Lung (tissue), 12 donors: Measurements from ENCODE around the gene NISCH. TPM values are rescaled to one million over a fixed set of nuclear protein-coding genes. Genes with fewer than 3 reads are reported as not detected.

Experiments
- ATAC-seq: fragments of 200-7000 bp; cut with Tn5 transposase; one replicate; pipeline ENCODE4 v1.9.1; 2020; ENCODE audit warnings: moderate number of reproducible peaks; ENCODE audit not compliant: insufficient read depth, low FRiP score
- DNase-seq, 3 donors: peaks; one replicate each; pipeline ENCODE4 v3.0.0-alpha.2; 2013 to 2017
- H3K27ac ChIP-seq, 2 donors: one replicate each; pipeline ENCODE4 v1.5.1; 2013; ENCODE audit warnings: mild to moderate bottlenecking in 2 of 2, moderate library complexity in 2 of 2, control low read depth in 1 of 2, inconsistent platforms in 1 of 2, low read depth in 1 of 2, low read length in 1 of 2
- H3K27me3 ChIP-seq, 3 donors: one replicate each; pipeline ENCODE4 v1.5.1; 2013; ENCODE audit warnings: low read length in 2 of 3; ENCODE audit not compliant: control insufficient read depth in 3 of 3, insufficient read depth in 3 of 3
- H3K36me3 ChIP-seq, 4 donors: one replicate each; pipeline ENCODE4 v1.5.1; 2013; ENCODE audit warnings: low read length in 4 of 4, mild to moderate bottlenecking in 1 of 4, moderate library complexity in 1 of 4; ENCODE audit not compliant: control insufficient read depth in 4 of 4, insufficient read depth in 4 of 4
- H3K4me1 ChIP-seq, 5 donors: one replicate each; pipeline ENCODE4 v1.5.1; 2013; ENCODE audit warnings: low read length in 5 of 5, mild to moderate bottlenecking in 2 of 5, moderate library complexity in 1 of 5; ENCODE audit not compliant: control insufficient read depth in 5 of 5, insufficient read depth in 5 of 5
- H3K4me3 ChIP-seq: one replicate; pipeline ENCODE4 v1.5.1; 2013; ENCODE audit warnings: mild to moderate bottlenecking, control low read depth, moderate library complexity
- H3K9ac ChIP-seq, 2 donors: one replicate each; pipeline ENCODE4 v1.5.1; 2013; ENCODE audit warnings: low read length in 2 of 2, control low read depth in 1 of 2; ENCODE audit not compliant: insufficient read depth in 1 of 2
- H3K9me3 ChIP-seq, 4 donors: one replicate each; pipeline ENCODE4 v1.5.1; 2013; ENCODE audit warnings: low read length in 3 of 4, mild to moderate bottlenecking in 1 of 4, moderate library complexity in 1 of 4; ENCODE audit not compliant: control insufficient read depth in 4 of 4, insufficient read depth in 3 of 4
- CTCF ChIP-seq: IDR thresholded peaks from 2 replicates; pipeline ENCODE4 v1.5.1; 2012; ENCODE audit warnings: mild to moderate bottlenecking; ENCODE audit errors: control extremely low read depth, extremely low read depth
- WGBS, 2 donors: extraction: QIAGEN DNeasy Blood & Tissue Kit; methylation state at CpG; one replicate each; pipeline ENCODE4 v1.1.7; 2013; 5-methylcytosine and 5-hydroxymethylcytosine counted together
- polyA plus RNA-seq, 2 donors: library from polyadenylated mRNA; stranded (reverse); fragments of 200-250 nt; gene quantifications; one replicate each; pipeline ENCODE4 v1.2.1, GENCODE V29; 2013
- total RNA-seq, 2 donors: library from RNA; depleted of rRNA in 1 of 2; stranded (reverse); fragments of >200 nt in 1 of 2; gene quantifications; one replicate each; pipeline ENCODE4 v1.2.1, GENCODE V29; 2014 to 2021
- donor health status: control.
- donor health status: control.
- donor health status: Bipolar disorder and iron deficiency.
- donor health status: healthy.
- donor health status: DM: yes; HTN: yes; CAD: no.

The NISCH gene
- total and polyA plus RNA-seq, 4 donors, result 37.8 to 127 (median 63.7) TPM

GRCh38 chr3:52489453-52489852 lies 34.0 kb downstream of the NISCH start:
- no peak for TF ChIP-seq CTCF
- Histone ChIP-seq H3K27ac (peak overlapping the region in 1 of 2 donors; percentile 84), H3K4me3 (no peak overlapping the region), H3K36me3 (peaks cover 2 to 84% (median 48%) of the 10 kb centered on the region in 4 donors), H3K27me3 (no peaks in the 10 kb centered on the region), H3K9me3 (peaks cover 0 to 2% (median 0%) of the 10 kb centered on the region in 4 donors), H3K4me1 (peaks cover 0 to 46% (median 5%) of the 10 kb centered on the region in 5 donors), H3K9ac (no peak overlapping the region)
- ATAC-seq (no peak), DNase-seq (no peak)
- WGBS, 2 donors, result 95 to 98% methylated on average over 18 of the region's 18 CpGs

GRCh38 chr3:52490035-52490938 lies 34.9 kb downstream of the NISCH start:
- DNase-seq, result peak in 1 of 3 donors; percentile 25
- Histone ChIP-seq H3K27ac (peak overlapping the region in 1 of 2 donors; percentile 84), H3K27me3 (no peaks in the 10 kb centered on the region), H3K9ac (no peak overlapping the region), H3K4me1 (peaks cover 0 to 46% (median 0%) of the 10 kb centered on the region in 5 donors), H3K9me3 (peaks cover 0 to 2% (median 0%) of the 10 kb centered on the region in 4 donors), H3K36me3 (peaks cover 2 to 83% (median 43%) of the 10 kb centered on the region in 4 donors), H3K4me3 (no peak overlapping the region)
- WGBS, 2 donors, result 67 to 71% methylated on average over 21 to 22 of the region's 22 CpGs
- no peak for ATAC-seq
- no peak for TF ChIP-seq CTCF

GRCh38 chr3:52490939-52491526 lies 35.6 kb downstream of the NISCH start:
- Histone ChIP-seq H3K36me3 (peaks cover 2 to 76% (median 40%) of the 10 kb centered on the region in 4 donors), H3K9ac (no peak overlapping the region), H3K27ac (peak overlapping the region; percentile 55 to 84), H3K27me3 (no peaks in the 10 kb centered on the region), H3K4me3 (no peak overlapping the region), H3K9me3 (peaks cover 0 to 2% (median 0%) of the 10 kb centered on the region in 4 donors), H3K4me1 (peaks cover 0 to 49% (median 0%) of the 10 kb centered on the region in 5 donors)
- TF ChIP-seq CTCF, result no peak
- WGBS, 2 donors, result 56 to 58% methylated on average over 23 of the region's 23 CpGs
- peak in 1 of 3 donors; percentile 36 for DNase-seq
- ATAC-seq, result peak; percentile 7
